Mesenteric fat pad (tissue), 1 donor: Measurements from ENCODE around the gene RIOK3. TPM values are rescaled to one million over a fixed set of nuclear protein-coding genes. Genes with fewer than 3 reads are reported as not detected.
"Not testable (repeated sequence)": the region's sequence is repeated elsewhere in the genome, so short reads cannot be mapped to it uniquely, and the experiment has no call there.

ENCODE experiments used
- DNase-seq: peaks from one replicate; pipeline ENCODE4 v3.0.0-alpha.2; 2020; ENCODE audit warnings: low spot score
- total RNA-seq: library from RNA; stranded (reverse); fragmentation: NEBNext Ultra II Directional; extraction: Animal tissue kit (Norgen Biotek cat#: 25700); gene quantifications from one replicate; pipeline ENCODE4 v1.2.1, GENCODE V29; 2021
- donor health status: DM: yes; HTN: yes; CAD: no.

Gene RIOK3
- total RNA-seq, 1 donor from 2014 or later, result 59.0 TPM

GRCh38 chr18:23450022-23450421 lies 3.1 kb upstream of the RIOK3 start:
- DNase-seq, result no peak

DNA sequence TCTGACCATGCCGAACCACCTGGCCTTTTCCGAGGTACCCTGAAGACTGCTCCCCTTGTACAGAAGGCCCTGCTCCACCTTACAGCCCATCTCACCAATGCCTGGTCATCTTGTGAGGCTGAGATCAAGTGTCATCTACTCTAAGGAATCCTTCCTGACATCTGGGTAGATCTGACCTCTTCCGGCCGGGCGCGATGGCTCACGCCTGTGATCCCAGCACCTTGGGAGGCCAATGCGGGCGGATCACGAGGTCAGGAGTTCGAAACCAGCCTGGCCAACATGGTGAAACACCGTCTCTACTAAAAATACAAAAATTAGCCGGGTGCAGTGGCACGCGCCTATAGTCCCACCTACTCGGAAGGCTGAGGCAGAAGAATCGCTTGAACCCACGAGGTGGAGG lies 2.1 kb upstream of the RIOK3 start:
- DNase-seq, result no peak

DNA sequence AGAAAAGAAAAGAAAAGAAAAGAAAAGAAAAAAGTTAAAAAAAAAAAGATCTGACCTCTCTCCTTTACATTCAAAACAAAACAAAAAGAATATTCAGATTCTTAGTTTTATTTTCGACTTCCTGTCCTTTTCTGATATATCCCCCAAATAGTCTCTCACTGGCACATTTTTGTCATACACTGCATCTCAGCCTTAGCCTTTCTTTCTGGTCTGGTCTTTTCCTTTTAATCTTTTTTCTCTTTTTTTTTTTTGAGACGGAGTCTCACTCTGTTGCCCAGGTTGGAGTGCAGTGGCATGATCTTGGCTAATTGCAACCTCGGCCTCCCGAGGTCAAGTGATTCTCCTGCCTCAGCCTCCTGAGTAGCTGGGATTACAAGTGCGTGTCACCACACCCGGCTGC lies 1.6 kb upstream of the RIOK3 start:
- DNase-seq, result no peak

GRCh38 chr18:23452347-23452727 lies 750 bp upstream of the RIOK3 start:
- DNase-seq, result no peak

GRCh38 chr18:23453680-23454058 lies 582 bp downstream of the RIOK3 start:
- DNase-seq, result no peak

GRCh38 chr18:23456835-23457234 lies 3.7 kb downstream of the RIOK3 start:
- DNase-seq, result no peak

- DNase-seq, result no peak
These were observed 5.9 kb downstream of the RIOK3 start for GRCh38 chr18:23458830-23459529.

GRCh38 chr18:23459530-23459921 lies 6.4 kb downstream of the RIOK3 start:
- DNase-seq, result no peak

DNA sequence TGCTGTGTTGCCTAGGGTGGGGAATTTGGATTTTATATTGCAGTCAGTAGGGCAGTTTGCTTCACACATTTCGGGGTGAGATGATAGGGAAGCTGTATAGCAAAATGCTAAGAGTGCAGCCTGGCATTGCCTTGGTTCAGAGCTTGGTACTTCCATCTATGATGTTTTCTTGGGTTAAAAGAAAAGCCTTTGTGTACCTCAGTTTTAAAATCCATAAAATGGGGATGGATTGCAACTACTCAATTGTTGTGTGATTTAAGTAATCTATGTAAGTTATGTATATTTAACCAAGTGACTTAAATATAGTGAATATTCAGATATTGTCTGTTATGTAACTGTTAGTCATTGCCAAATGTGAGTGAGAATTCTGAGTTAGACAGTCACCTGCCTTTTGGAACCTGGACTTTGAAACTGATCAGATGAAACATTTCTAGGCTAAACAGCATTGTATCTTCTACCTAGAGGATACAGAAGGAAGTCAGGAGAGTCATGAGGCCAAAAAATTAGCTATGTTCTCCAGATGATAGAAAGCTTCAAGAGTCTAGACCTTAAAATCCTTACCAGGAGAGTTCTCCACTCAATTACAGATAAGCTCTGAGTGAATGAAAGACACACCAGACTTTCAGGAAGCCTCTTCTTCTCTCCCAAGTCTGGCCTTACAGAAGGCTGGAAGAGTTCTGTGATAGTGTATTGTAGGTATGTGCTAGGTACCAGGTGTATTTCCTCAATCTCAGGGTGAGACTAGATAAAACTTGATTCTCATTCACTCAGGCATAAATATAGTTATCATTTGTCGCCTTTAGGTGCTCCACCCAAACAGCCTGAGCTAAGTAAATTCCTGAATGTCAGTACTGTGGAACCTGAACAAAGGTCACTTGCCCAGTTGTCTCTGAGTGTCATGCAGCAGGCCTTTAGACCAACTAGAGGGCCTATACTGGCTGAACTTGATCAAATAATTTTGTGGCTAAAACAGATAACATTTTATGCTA lies 7.5 kb downstream of the RIOK3 start:
- no peak for DNase-seq

DNA sequence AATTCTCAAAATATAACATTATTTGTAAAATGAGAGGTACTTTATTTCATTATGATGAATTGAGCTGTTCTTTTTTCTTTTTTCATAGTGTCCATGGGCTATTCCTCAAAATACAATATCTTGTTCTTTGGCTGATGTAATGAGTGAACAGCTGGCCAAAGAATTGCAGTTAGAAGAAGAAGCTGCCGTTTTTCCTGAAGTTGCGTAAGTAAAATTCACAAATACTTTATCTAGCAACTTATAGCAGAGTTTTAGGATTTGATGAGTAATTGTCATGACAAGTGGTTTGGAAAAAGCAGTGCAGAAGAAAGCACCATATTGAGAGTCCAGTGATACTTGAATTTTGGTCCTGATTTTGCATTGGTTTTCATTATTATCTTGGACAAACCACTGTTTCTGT lies 9.8 kb downstream of the RIOK3 start:
- no peak for DNase-seq

DNA sequence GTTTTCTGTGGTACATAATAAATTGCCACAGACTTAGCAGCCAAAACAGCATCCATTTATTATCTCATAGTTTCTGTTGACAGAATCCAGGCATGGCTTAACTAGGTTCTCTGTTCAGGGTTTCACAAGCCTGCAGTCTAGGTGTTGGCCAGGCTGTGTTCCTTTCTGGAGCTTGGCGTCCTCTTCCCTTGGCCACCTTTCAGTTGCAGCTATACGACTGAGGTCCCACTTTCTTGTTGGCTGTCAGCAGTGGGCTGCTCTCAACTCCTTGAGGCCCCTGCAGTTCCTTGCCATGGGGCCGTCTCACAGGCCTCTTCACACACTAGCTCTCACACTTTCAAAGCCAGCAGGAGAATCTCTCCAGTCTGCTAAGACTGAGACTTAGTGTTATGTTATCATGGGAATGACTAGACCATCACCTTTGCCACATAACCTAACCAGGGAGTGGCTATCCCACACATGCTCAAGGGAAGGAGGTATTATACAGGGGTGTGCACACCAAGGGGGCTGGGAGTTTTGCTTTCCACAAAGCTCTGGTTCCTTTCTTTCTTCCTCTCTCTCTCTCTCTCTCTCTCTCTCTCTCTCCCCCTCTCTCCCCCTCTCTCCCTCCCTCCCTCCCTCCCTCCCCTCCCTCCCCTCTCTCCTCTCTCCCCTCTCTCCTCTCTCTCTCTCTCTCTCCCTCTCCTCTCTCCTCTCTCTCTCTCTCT lies 15.8 kb downstream of the RIOK3 start:
- no peak for DNase-seq

DNA sequence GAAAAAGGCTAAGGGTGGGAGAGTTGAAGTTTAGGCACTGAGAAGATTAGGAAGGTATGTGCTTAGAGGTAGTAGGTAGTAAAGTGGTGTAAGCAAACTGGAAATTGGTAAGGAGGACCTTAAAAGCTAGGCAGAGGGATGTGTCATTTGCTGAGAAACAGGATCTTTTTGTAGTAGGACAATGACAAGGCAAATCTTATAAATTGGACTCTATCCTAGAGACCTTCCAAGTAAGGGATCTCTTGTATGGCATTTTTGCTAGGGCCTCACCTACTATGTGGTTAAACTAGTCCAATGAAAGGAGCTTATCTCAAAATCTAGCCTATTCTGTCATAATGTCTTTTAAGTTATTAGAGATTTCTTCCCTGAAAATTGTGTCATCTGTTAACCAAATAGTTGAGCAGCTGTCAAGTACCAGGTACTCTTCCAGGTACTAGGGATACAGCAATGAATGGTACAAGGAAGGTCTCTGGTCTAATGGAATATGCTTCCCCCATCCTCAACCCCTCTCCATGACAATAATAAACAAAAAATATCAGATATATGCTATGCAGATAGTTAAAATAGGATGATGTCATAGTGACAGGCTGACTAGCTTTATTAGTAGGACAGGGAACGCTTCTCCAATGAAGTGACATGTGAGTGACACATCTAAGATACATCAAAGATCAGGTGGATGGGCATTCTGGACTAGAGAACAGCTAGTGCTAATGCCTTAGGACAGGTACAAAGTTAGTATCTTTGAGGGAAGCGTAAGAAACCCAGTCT lies 17.7 kb downstream of the RIOK3 start:
- DNase-seq, result no peak

DNA sequence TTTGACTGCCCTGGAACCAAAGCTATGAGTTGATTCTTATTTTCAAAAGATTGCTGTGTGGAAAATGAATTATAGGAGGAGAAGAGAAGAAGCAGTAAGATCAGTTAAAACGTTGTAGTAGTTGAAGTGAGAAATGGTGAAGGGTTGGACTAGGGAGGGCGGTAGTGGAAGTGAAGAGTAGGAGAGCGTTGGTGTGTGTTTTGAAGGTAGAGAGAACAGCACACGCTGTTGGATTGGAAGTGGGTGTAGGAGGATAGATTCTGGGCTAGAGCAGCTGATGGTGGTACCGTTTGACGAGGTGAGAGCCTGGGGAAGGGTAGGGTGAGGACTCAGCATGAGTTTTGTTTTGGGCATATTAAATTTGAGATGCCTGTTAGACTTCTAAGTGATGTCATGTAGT lies 18.4 kb downstream of the RIOK3 start:
- DNase-seq, result no peak

DNA sequence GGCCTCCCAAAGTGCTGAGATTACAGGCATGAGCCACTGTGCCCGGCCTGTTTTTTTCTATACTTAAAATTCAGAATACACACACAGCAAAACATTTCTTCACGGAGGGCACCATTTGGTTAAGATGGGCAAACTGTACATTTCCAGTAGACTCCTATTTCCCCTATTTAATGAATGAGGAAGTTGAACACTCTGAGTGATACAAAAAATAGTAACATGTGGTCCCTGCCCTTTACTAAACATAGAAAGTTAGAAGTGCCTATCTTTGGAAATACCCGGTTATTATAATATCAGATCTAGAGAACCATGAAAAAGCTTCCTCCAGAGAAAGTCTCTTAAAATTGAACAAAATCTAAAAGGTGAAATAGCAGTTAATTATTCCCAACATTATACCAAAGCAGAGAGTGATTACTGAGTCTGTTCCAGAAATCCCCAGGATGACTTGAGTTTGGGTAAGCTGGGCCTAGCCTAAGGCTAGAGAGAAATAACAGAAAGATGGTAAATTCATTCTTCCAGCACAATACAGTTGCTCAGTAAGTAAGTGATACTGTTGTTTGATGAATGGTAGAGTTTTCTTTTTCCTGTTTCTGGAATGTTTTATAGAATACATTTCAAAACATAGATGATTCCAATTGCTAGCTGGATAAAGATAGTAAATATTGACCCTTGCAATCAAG lies 26.9 kb downstream of the RIOK3 start:
- DNase-seq, result no peak

- no peak for DNase-seq
These were observed 31.6 kb downstream of the RIOK3 start for GRCh38 chr18:23484561-23485182.

DNA sequence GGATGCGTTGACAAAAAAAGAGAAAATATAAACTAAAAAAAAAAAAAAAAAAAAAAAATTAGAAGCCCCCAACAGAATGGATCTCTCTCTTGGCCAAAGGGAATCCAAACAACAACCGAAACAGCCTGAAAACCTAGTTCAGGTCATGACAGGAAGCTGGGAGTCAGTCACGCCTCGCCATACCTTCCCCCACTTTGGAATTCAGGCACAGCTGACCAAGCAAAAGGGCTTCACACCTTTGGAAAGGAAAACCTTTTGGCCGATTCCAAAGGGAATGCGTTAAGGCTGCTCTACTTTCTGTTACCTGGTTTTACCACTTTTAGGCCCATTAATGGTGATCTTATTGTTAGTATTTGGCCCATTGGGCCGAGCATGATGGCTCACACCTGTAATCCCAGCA lies 32.3 kb downstream of the RIOK3 start:
- DNase-seq, result no peak

- no peak for DNase-seq
These were observed 34.9 kb downstream of the RIOK3 start for GRCh38 chr18:23487738-23488570.

- DNase-seq, result not testable (repeated sequence)
These were observed 36.5 kb downstream of the RIOK3 start for GRCh38 chr18:23489586-23489985.

- DNase-seq, result no peak
These were observed 40.6 kb downstream of the RIOK3 start for GRCh38 chr18:23493654-23494053.
